Lower leg skin (tissue), 4 donors: ENCODE results near the gene COL18A1. TPM values are rescaled to one million over a fixed set of nuclear protein-coding genes. Genes with fewer than 3 reads are reported as not detected.

Experiments
- DNase-seq, 2 donors: peaks; one replicate each; pipeline ENCODE4 v3.0.0-alpha.2; 2019; ENCODE audit warnings: low spot score in 2 of 2
- H3K4me3 ChIP-seq: fragments of 200-600 bp; sonication (generic); 2 replicates; pipeline ENCODE4 v1.5.1; 2017; ENCODE audit warnings: mild to moderate bottlenecking, low read depth; ENCODE audit not compliant: poor library complexity, severe bottlenecking
- POLR2A ChIP-seq, 2 donors: fragments of 450-650 bp; IDR thresholded peaks; one replicate each; pipeline ENCODE4 v1.6.1; 2016 to 2017; ENCODE audit warnings: antibody characterized with exemption in 2 of 2, mild to moderate bottlenecking in 1 of 2, moderate library complexity in 1 of 2
- WGBS, 2 donors: methylation state at CpG; one replicate each; pipeline ENCODE4 v1.1.5; 2018; 5-methylcytosine and 5-hydroxymethylcytosine counted together
- intact Hi-C: fragments of 100-400 bp; cut with DNase I; formaldehyde crosslinking; loops from one replicate; pipeline ENCODE4 v1.15.0; 2023; ENCODE audit warnings: low total_unique reads
- total RNA-seq, 4 donors: library from RNA; depleted of rRNA; stranded (reverse); fragments of >200 nt; gene quantifications; one replicate each; pipeline ENCODE4 v1.1.0, GENCODE V29; 2016
- TF ChIP-seq, protein P1 (sequence below), 3 donors: fragments of 450-650 bp; IDR thresholded peaks; one replicate each; pipeline ENCODE4 v1.5.1; 2016; ENCODE audit warnings: antibody characterized with exemption in 3 of 3, mild to moderate bottlenecking in 3 of 3, moderate library complexity in 2 of 3

COL18A1 gene
- total RNA-seq, 4 donors from 2014 or later: 63.3 to 126 (median 85.9) TPM

DNA sequence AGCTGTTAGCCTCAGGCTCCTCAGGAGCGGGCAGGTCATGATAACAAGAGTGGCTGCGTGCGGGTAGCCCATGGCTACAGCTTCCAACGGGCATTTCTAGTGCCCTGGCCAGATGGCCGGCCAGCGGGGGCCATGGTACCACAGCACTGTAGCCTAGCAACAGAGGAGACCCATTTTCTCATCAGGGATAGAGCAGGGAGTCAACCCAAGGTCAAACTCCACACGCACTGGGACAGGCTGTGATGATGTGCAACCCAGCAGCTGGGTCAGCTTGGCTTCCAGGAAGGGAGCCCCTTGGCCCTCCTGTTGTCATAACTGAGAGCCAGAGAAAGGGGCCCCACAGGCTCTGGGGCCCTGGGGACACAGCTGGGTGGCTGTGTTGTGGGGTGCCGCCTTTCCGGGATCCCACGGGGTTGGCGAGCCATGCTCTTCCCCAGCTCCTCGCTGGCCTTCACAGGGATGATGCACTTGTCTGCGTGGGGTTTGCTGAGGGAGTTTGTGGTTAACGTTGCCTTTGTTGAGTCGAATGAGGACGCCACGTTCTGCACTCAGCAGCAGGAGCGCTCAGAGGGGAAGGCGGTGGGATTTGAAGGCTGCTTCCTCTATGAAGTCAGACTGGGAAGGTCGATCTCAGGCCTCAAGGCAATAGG, 46.3 kb downstream of the COL18A1 start:
- WGBS, 2 donors: 88 to 93% methylated on average over 20 of the region's 20 CpGs
- no peak for DNase-seq
- intact Hi-C loops: no loop called here
- no peak overlapping the region for H3K4me3 ChIP-seq
- TF ChIP-seq POLR2A (IDR thresholded peaks at IDR 0.05): no peak
- TF ChIP-seq, protein P1, sequence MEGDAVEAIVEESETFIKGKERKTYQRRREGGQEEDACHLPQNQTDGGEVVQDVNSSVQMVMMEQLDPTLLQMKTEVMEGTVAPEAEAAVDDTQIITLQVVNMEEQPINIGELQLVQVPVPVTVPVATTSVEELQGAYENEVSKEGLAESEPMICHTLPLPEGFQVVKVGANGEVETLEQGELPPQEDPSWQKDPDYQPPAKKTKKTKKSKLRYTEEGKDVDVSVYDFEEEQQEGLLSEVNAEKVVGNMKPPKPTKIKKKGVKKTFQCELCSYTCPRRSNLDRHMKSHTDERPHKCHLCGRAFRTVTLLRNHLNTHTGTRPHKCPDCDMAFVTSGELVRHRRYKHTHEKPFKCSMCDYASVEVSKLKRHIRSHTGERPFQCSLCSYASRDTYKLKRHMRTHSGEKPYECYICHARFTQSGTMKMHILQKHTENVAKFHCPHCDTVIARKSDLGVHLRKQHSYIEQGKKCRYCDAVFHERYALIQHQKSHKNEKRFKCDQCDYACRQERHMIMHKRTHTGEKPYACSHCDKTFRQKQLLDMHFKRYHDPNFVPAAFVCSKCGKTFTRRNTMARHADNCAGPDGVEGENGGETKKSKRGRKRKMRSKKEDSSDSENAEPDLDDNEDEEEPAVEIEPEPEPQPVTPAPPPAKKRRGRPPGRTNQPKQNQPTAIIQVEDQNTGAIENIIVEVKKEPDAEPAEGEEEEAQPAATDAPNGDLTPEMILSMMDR (IDR thresholded peaks at IDR 0.05): no peak

DNA sequence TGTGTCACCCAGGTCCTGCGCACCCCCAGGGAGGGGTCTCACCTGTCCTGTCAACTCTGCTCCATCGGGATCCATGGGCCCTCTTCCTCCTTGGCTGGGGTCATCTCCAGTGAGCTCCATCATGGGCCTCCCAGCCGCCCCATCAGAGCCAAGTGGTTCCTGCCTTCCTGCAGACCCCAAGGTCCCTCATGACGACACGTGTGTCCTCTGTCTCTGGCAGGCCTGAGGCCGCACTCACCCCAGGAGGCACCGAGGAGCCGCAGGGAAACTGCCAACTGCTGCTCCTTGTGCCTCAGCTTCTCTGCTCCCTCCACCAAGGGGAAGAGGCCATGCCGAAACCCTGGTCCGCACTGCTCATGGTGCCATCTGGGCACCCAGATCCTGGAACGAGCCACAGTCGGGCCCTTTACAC, 46.8 kb downstream of the COL18A1 start:
- TF ChIP-seq, protein P1 (IDR thresholded peaks at IDR 0.05): no peak
- TF ChIP-seq POLR2A (IDR thresholded peaks at IDR 0.05): no peak
- no peak overlapping the region for H3K4me3 ChIP-seq
- intact Hi-C loops: no loop called here
- WGBS, 2 donors: 94 to 97% methylated on average over 12 of the region's 12 CpGs
- DNase-seq: no peak

DNA sequence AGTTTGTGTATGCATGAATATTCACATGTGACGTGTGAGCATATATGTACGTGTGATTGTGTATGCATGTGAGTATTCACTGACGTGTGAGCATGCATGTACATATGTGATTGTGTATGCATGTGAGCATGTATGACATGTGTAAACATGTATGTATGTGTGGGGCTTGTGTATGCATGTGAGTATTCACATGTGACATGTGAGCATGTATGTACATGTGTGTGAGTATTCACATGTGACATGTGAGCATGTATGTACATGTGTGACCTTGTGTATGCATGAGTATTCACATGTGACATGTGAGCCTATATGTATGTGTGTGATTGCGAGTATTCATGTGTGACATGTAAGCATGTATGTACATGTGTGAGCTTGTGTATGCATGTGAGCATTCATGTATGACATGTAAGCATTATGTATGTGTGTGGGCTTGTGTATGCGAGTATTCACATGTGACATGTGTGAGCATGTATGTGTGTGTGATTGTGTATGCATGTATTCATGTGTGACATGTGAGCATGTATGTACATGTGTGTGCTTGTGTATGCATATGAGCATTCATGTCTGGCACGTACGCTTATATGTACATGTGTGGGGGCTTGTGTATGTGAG, 47.8 kb downstream of the COL18A1 start:
- no peak overlapping the region for H3K4me3 ChIP-seq
- intact Hi-C loops: no loop called here
- 91 to 95% methylated on average over 7 of the region's 7 CpGs for WGBS, 2 donors

DNA sequence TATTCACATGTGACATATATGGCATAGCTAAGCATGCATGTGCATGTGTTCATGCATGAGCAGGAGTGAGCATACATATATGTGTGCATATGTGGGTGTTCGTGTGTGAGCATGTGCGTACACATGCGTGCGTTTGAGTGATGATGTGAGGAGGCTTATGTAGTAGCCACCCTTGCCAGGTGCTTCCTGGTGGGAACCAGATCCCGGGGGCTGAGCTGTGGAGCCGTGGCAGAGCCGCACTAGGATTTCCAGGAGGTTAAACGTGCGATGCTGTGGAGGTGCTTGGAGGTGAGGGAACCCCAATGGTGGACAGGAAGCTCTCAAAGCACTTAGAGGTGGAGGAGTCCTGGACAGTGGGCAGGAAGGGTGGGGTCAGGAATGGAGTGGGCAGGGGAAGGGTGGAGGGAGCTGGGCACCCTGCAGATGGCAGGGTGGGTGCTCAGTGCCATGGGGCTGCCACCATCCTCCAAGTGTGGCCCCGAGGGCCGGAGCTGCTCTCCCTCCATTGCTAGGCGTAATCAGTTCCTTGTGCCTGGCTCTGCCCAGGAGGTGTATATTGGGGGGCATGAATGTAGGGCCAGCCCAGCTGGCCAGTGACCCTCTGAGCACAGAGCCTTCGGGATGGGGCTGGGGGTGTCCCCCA, 48.5 kb downstream of the COL18A1 start:
- TF ChIP-seq, protein P1 (IDR thresholded peaks at IDR 0.05): no peak
- no peak for TF ChIP-seq POLR2A (IDR thresholded peaks at IDR 0.05)
- WGBS, 2 donors: 54 to 57% methylated on average over 13 of the region's 13 CpGs
- no peak for DNase-seq
- intact Hi-C loops: no loop called here
- no peak overlapping the region for H3K4me3 ChIP-seq

More for the DNA sequence above, 47.8 kb downstream of the COL18A1 start:
- no peak for DNase-seq
- TF ChIP-seq, protein P1 (IDR thresholded peaks at IDR 0.05): no peak
- TF ChIP-seq POLR2A (IDR thresholded peaks at IDR 0.05): no peak

DNA sequence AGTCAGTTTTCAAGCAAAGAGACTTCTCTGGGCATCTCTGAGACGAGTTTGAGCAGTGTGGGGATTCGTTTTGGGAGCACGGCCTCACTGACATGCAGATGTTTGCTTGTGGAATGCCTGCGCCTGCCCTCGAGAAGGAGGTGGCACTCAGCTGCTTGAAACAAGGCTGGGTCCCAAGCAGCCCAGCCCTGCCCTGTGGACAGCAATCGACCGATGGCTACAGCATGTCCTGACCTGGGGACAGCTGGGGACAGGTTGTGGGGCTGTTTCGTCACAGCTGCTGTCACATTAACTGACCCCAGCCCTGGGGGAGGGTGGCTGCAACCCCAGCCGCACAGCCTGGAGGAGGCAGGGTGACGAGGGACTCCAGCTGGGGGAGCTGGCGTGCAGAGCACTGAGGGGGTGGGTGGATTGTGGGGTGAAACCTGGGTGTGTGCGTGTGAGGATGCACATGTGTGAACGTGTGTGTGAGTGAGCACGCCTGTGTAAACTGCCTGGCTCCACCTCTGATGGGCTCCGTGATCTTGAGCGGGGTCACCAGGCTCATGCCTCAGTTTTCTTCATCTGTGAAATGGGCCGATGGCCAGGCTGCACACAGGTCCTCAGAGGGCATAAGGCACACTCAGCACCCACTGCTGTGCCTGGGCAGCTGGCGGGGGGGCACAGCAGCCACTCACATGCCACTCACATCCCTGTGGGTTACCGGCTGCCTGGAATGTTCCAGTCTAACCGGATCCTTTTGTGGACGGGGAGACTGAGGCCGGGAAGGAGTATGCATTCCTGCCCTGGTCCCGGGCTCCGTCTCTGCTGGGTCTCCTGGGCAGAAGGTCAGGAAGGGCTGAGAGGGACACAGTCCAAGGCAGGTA, 49.3 kb downstream of the COL18A1 start:
- intact Hi-C loops: no loop called here
- 29 to 31% methylated on average over 16 to 24 of the region's 24 CpGs for WGBS, 2 donors
- DNase-seq: no peak
- TF ChIP-seq, protein P1 (IDR thresholded peaks at IDR 0.05): no peak
- no peak overlapping the region for H3K4me3 ChIP-seq
